HG03457 (cell line): ENCODE measurements around the gene VCL.
"Not testable (repeated sequence)": the region's sequence is repeated elsewhere in the genome, so short reads cannot be mapped to it uniquely, and the experiment has no call there.

Source experiments
- ATAC-seq: cut with Tn5 transposase; IDR thresholded peaks from one replicate; pipeline ENCODE4 v1.9.1; 2021; ENCODE audit warnings: moderate number of reproducible peaks; ENCODE audit not compliant: unreplicated experiment

Gene VCL

GRCh38 chr10:74035303-74035702 is 37.4 kb downstream of the VCL start:
- no peak for ATAC-seq

- no peak for ATAC-seq
These were observed 38.6 kb downstream of the VCL start for GRCh38 chr10:74036474-74036873.

GRCh38 chr10:74039561-74040145 is 41.7 kb downstream of the VCL start:
- no peak for ATAC-seq

- no peak for ATAC-seq
These were observed 42.5 kb downstream of the VCL start for GRCh38 chr10:74040200-74041126.

GRCh38 chr10:74044419-74044818 is 46.5 kb downstream of the VCL start:
- no peak for ATAC-seq

GRCh38 chr10:74047304-74047703 is 49.4 kb downstream of the VCL start:
- ATAC-seq = no peak

GRCh38 chr10:74047871-74048270 is 50.0 kb downstream of the VCL start:
- ATAC-seq = no peak

- no peak for ATAC-seq
These were observed 50.5 kb downstream of the VCL start for GRCh38 chr10:74048433-74048832.

- ATAC-seq = no peak
These were observed 52.0 kb downstream of the VCL start for GRCh38 chr10:74049955-74050354.

GRCh38 chr10:74050653-74051052 is 52.7 kb downstream of the VCL start:
- ATAC-seq = no peak

- no peak for ATAC-seq
These were observed 53.9 kb downstream of the VCL start for GRCh38 chr10:74051736-74052342.

GRCh38 chr10:74052994-74053393 is 55.1 kb downstream of the VCL start:
- no peak for ATAC-seq

- ATAC-seq = no peak
These were observed 57.6 kb downstream of the VCL start for GRCh38 chr10:74055383-74056049.

GRCh38 chr10:74056050-74056818 is 58.3 kb downstream of the VCL start:
- ATAC-seq = no peak

- ATAC-seq = no peak
These were observed 60.2 kb downstream of the VCL start for GRCh38 chr10:74058071-74058470.

- ATAC-seq = no peak
These were observed 60.7 kb downstream of the VCL start for GRCh38 chr10:74058658-74059057.

GRCh38 chr10:74061104-74061503 is 63.2 kb downstream of the VCL start:
- ATAC-seq = no peak

GRCh38 chr10:74061978-74062377 is 64.1 kb downstream of the VCL start:
- ATAC-seq = not testable (repeated sequence)

- no peak for ATAC-seq
These were observed 65.3 kb downstream of the VCL start for GRCh38 chr10:74063256-74063655.
